Ramos (cell line): ENCODE data around the gene FRMD4A.
"Not testable (repeated sequence)": the region's sequence is repeated elsewhere in the genome, so short reads cannot be mapped to it uniquely, and the experiment has no call there.

Experiments used
- in situ Hi-C: fragments of 300-500 bp; cut with MboI; formaldehyde crosslinking; loops from one replicate; pipeline ENCODE4 v1.14.3; 2022; ENCODE audit warnings: low sequenced_read_pairs; ENCODE audit not compliant: unreplicated experiment

The FRMD4A gene

GRCh38 chr10:13909516-13910258 lies 421.0 kb downstream of the FRMD4A start:
- in situ Hi-C loops = no loop called here

- in situ Hi-C loops = no loop called here
Observed at GRCh38 chr10:13908475-13908874, 422.2 kb downstream of the FRMD4A start.

DNA sequence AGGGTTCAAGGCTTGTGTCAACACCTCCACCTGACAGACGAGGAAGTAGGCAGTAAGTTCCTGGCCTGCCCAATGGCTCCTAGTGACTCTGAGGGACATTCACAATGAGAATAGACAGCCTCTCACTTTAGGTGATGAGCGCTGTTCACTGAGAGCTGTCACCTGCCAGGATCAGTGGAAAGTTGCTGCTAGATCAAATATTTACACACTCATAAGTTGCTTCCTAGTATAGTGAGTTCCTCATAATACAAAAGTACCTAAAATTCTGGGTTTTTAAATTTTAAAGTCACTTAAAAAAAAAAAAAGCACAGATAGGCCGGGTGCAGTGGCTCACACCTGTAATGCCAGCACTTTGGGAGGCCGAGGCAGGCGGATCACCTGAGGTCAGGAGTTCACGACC lies 423.2 kb downstream of the FRMD4A start:
- in situ Hi-C loops = no loop called here

DNA sequence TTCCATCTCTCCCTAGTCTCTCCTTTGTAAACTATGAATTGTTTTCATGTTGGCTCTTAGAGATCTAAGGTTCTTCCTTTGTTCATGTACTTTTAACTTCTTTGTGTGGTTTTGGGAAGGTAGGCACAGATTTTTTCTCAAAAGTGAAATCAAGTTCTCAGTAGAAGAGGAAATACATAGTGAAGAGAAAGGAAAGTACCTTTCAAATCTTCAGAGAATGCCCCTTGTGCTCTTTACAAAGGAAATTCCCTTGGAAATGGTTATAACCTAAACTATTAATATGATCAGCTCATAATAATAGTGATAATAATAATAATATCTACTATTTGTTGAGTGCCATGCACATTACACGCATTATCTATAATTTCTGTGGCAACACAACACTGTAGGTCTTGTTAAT lies 425.4 kb downstream of the FRMD4A start:
- in situ Hi-C loops = no loop called here

DNA sequence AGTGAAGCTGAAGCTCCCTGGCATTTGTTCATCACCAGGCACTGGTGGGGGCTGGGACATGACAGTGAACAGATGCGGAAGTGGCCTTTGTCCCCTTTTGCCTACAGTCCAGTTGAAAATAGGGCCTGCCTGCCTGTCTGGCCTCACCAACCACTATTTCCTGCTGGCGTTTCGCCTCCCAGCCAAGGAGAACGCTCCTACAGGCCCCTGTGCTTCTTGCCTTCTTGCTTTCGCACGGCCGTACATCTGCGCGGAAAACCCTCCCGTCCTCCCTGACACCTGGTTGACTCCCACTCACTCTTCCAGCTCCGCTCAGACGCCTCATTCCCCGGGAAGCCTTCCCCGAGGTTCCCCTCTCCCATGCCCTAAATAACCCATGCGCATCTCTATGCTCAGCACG lies 426.7 kb downstream of the FRMD4A start:
- in situ Hi-C loops = no loop called here

- in situ Hi-C loops = no loop called here
Observed at GRCh38 chr10:13902868-13903587, 427.7 kb downstream of the FRMD4A start.

DNA sequence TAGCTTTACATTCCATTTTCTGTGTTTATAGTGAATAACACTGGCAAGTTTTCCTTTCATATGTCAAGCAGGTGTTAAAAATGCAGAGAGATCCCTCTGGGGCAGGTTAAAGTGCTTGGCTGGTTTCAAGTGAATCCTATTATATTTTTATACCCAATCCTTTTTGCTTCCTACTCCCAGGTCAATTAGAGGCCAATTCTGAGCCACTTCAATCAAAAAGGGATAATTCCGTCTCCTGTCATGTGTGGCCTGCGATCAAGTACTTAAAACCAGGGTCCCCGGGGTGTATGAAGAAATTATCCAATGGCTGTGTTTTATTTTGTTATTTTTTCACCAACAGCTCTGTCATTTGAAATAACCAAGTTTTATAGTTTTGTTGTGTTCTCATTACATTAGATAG lies 430.8 kb downstream of the FRMD4A start:
- in situ Hi-C loops = no loop called here

- in situ Hi-C loops = not testable (repeated sequence)
Observed at GRCh38 chr10:13896146-13896545, 434.6 kb downstream of the FRMD4A start.

- in situ Hi-C loops = no loop called here
Observed at GRCh38 chr10:13894412-13895093, 436.2 kb downstream of the FRMD4A start.

DNA sequence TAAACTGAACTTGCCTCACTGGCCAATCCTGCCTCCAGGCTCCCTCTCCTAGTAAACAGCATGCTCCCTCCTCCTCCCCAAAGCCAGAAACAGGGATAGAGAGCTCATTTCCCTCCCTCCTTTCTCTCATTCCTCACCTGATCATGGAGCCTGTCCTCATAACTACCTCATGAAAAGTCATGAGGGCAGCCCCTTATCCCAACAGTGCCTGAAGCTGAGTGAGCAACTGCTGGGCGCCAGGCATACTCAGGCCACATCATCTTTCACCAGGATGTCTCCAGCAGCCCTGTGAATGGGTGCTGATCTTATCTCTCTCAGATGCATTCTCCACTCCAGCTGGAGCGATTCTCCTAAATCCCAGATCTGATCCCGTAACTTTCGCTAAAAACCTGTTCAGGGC lies 436.8 kb downstream of the FRMD4A start:
- in situ Hi-C loops = no loop called here

GRCh38 chr10:13892871-13893270 lies 437.9 kb downstream of the FRMD4A start:
- in situ Hi-C loops = no loop called here

- in situ Hi-C loops = no loop called here
Observed at GRCh38 chr10:13892001-13892491, 438.7 kb downstream of the FRMD4A start.

- in situ Hi-C loops = no loop called here
Observed at GRCh38 chr10:13891128-13892000, 439.4 kb downstream of the FRMD4A start.

DNA sequence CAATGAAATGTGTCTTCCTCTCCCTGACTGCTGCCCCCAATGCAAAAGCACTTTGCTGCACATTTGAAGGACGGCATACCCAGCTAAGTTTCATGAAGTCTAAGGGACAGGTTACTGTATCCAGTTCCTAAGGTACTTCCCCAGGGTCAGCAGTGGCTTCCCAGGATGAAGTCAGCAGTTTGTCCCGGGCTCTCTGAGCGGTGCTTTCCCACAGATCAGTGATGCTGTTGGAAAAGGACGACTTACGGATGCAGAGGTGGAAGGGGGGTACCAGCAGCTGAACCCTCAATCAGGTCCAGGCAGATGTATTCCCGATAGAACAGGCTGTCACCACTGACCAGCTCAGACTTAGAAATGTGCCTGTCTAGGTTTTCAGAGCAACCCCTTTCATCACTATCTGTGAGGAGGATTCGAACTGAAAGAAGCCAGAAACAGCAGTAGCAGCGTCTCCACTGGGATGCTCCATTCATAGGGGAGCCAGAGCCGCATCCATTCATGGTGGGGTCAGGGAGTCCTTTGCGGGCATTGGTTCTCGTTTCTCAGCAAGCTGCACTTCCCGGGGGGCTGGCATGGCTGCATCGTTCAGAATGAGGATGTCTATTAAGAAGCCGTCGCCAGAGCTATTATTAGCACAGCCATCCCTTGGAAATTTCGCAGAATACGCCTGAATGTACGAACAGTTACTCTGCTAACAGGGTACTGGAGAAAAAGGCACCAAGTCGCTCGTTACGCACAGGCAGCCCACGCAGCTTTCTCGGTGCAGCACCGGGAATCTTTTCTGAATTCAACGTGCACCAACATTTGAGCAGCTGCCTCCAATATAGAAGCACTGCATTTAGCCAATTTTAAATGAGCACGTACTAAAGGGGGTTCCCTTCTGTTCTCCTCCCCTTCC lies 440.2 kb downstream of the FRMD4A start:
- in situ Hi-C loops = no loop called here

- in situ Hi-C loops = no loop called here
Observed at GRCh38 chr10:13887761-13888160, 443.0 kb downstream of the FRMD4A start.

- in situ Hi-C loops = no loop called here
Observed at GRCh38 chr10:13885238-13885990, 445.3 kb downstream of the FRMD4A start.

- in situ Hi-C loops = no loop called here
Observed at GRCh38 chr10:13883636-13884444, 446.9 kb downstream of the FRMD4A start.
